Right lobe of liver (tissue), 6 donors: ENCODE data around the gene THAP8. TPM values are rescaled to one million over a fixed set of nuclear protein-coding genes. Genes with fewer than 3 reads are reported as not detected.

Source experiments
- ATAC-seq, 4 donors: fragments of 200-7000 bp; cut with Tn5 transposase; one replicate each; pipeline ENCODE4 v1.9.1; 2020; ENCODE audit warnings: mild to moderate bottlenecking in 4 of 4, moderate library complexity in 4 of 4
- DNase-seq, 3 donors: peaks; one replicate each; pipeline ENCODE4 v3.0.0-alpha.2; 2020
- H3K27ac ChIP-seq, 3 donors: fragments of 200-600 bp; one replicate each; pipeline ENCODE4 v1.8.0; 2022
- H3K27me3 ChIP-seq, 2 donors: fragments of 200-600 bp; one replicate each; pipeline ENCODE4 v1.8.0; 2022
- H3K36me3 ChIP-seq, 4 donors: fragments of 200-600 bp; sonication (generic) in 1 of 4; one replicate each; pipeline versions ENCODE4 v1.5.1 to v1.8.0; 2017 to 2022; ENCODE audit warnings: control low read depth in 1 of 4
- H3K4me1 ChIP-seq, 4 donors: fragments of 200-600 bp; sonication (generic) in 1 of 4; one replicate each; pipeline versions ENCODE4 v1.5.1 to v1.8.0; 2017 to 2022; ENCODE audit warnings: control low read depth in 1 of 4
- H3K4me3 ChIP-seq, 3 donors: fragments of 200-600 bp; one replicate each; pipeline ENCODE4 v1.8.0; 2022
- H3K9me3 ChIP-seq, 4 donors: fragments of 200-600 bp; sonication (generic) in 1 of 4; one replicate each; pipeline versions ENCODE4 v1.5.1 to v1.8.0; 2017 to 2022; ENCODE audit warnings: control low read depth in 1 of 4
- POLR2A ChIP-seq: fragments of 450-650 bp; IDR thresholded peaks from one replicate; pipeline ENCODE4 v1.6.1; 2017; ENCODE audit warnings: antibody characterized with exemption, mild to moderate bottlenecking
- WGBS: methylation state at CpG from one replicate; pipeline ENCODE4 v1.1.6; 2018; ENCODE audit warnings: low coverage, low lambda C conversion rate; ENCODE audit not compliant: insufficient coverage; ENCODE audit errors: missing lambda C conversion rate; 5-methylcytosine and 5-hydroxymethylcytosine counted together
- intact Hi-C, 2 donors: fragments of 100-400 bp; cut with DNase I; formaldehyde crosslinking; loops; one replicate each; pipeline versions ENCODE4 v1.11.2 to v1.14.1; 2022
- total RNA-seq, 6 experiments: library from RNA; depleted of rRNA in 2 of 6; stranded (reverse); fragments of >200 nt in 2 of 6; fragmentation: NEBNext Ultra II Directional in 3 of 6; extraction: Animal tissue kit (Norgen Biotek cat#: 25700) in 3 of 6; gene quantifications; one replicate each; pipeline versions ENCODE4 v1.1.0 to v1.2.4, GENCODE V29; 2016 to 2023
- TF ChIP-seq, protein P1 (sequence below), 4 donors: fragments of 200-600 bp in 3 of 4; fragments of 450-650 bp in 1 of 4; IDR thresholded peaks; one replicate each; pipeline versions ENCODE4 v1.5.1 to v1.8.0; 2016 to 2022; ENCODE audit warnings: antibody characterized with exemption in 4 of 4, mild to moderate bottlenecking in 2 of 4
- donor health status: DM: no; HTN: yes; CAD: no.
- donor health status: DM: no; HTN: no; CAD: no.
- donor health status: DM: no; HTN: no; CAD: no.
- donor health status: DM: no; HTN: yes; CAD: no.
- donor health status: DM: no; HTN: yes; CAD: no.

The THAP8 gene
- total RNA-seq, 6 experiments from 2014 or later = 2.5 to 9.0 (median 4.2) TPM

DNA sequence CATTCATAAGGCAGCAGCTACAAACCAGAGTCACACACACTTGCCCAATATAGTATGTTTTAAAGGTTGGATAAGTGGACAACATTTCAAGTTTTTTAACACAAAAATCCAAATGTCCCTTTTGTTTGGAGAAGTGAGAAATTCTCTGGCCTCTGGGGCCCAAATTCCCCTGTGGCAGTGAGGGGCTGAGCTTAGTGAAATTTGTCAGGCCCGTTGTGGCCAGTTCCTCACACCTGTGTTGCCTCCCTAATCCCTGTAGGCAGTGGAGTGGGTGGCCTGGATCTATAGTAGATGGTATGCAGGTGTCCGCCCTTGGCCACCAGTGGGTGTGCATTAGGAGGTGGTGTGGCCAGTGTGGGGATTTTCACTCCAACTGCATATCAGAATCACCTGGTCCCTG, 7.3 kb upstream of the THAP8 start:
- H3K4me1 ChIP-seq = peaks cover 0 to 13% (median 3%) of the 10 kb centered on the region in 4 donors
- WGBS = 80% methylated on average over 1 of the region's 2 CpGs

GRCh38 chr19:36060430-36060829, 6.3 kb upstream of the THAP8 start:
- no peak overlapping the region for H3K4me3 ChIP-seq
- ATAC-seq (peak; percentile 72 to 82 (median 80)), DNase-seq (peak in 2 of 3 donors; percentile 52 to 56)
- peaks cover 0 to 13% (median 3%) of the 10 kb centered on the region in 4 donors for H3K4me1 ChIP-seq
- H3K27me3 ChIP-seq = no peaks in the 10 kb centered on the region
- no peak overlapping the region for H3K27ac ChIP-seq
- intact Hi-C loops = loop anchor here in 1 of 2 donors (10.0 kb wide), 1 partner anchor 54 kb away; the partner anchor contains the start of genes OVOL3, POLR2I and TBCB
- TF ChIP-seq POLR2A = no peak
- TF ChIP-seq, protein P1, sequence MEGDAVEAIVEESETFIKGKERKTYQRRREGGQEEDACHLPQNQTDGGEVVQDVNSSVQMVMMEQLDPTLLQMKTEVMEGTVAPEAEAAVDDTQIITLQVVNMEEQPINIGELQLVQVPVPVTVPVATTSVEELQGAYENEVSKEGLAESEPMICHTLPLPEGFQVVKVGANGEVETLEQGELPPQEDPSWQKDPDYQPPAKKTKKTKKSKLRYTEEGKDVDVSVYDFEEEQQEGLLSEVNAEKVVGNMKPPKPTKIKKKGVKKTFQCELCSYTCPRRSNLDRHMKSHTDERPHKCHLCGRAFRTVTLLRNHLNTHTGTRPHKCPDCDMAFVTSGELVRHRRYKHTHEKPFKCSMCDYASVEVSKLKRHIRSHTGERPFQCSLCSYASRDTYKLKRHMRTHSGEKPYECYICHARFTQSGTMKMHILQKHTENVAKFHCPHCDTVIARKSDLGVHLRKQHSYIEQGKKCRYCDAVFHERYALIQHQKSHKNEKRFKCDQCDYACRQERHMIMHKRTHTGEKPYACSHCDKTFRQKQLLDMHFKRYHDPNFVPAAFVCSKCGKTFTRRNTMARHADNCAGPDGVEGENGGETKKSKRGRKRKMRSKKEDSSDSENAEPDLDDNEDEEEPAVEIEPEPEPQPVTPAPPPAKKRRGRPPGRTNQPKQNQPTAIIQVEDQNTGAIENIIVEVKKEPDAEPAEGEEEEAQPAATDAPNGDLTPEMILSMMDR (IDR thresholded peaks at IDR 0.05) = peak; percentile 42 to 55 (median 50)
- H3K9me3 ChIP-seq = no peaks in the 10 kb centered on the region
- no CpG with 5 or more reads among the region's 4 CpGs for WGBS
- H3K36me3 ChIP-seq = no peaks in the 10 kb centered on the region

More for the DNA sequence above, 7.3 kb upstream of the THAP8 start:
- DNase-seq (no peak), ATAC-seq (no peak)
- Histone ChIP-seq H3K4me3 (no peak overlapping the region), H3K27ac (no peak overlapping the region), H3K9me3 (no peaks in the 10 kb centered on the region), H3K27me3 (no peaks in the 10 kb centered on the region), H3K36me3 (no peaks in the 10 kb centered on the region)
- intact Hi-C loops = loop anchor here in 1 of 2 donors (10.0 kb wide), 1 partner anchor 53 kb away; the partner anchor contains the start of genes OVOL3, POLR2I and TBCB
- TF ChIP-seq, protein P1 (IDR thresholded peaks at IDR 0.05) = no peak
- TF ChIP-seq POLR2A = no peak

- Histone ChIP-seq H3K27me3 (no peaks in the 10 kb centered on the region), H3K36me3 (no peaks in the 10 kb centered on the region), H3K27ac (peak overlapping the region in 2 of 3 donors; percentile 10 to 29), H3K9me3 (no peaks in the 10 kb centered on the region), H3K4me1 (peaks cover 0 to 18% (median 3%) of the 10 kb centered on the region in 4 donors), H3K4me3 (no peak overlapping the region)
- TF ChIP-seq, protein P1 (IDR thresholded peaks at IDR 0.05) = no peak
- no peak for TF ChIP-seq POLR2A
- ATAC-seq (no peak), DNase-seq (no peak)
- 58% methylated on average over 6 of the region's 6 CpGs for WGBS
- intact Hi-C loops = no loop called here
These were observed 5.3 kb upstream of the THAP8 start for GRCh38 chr19:36059180-36059910.

DNA sequence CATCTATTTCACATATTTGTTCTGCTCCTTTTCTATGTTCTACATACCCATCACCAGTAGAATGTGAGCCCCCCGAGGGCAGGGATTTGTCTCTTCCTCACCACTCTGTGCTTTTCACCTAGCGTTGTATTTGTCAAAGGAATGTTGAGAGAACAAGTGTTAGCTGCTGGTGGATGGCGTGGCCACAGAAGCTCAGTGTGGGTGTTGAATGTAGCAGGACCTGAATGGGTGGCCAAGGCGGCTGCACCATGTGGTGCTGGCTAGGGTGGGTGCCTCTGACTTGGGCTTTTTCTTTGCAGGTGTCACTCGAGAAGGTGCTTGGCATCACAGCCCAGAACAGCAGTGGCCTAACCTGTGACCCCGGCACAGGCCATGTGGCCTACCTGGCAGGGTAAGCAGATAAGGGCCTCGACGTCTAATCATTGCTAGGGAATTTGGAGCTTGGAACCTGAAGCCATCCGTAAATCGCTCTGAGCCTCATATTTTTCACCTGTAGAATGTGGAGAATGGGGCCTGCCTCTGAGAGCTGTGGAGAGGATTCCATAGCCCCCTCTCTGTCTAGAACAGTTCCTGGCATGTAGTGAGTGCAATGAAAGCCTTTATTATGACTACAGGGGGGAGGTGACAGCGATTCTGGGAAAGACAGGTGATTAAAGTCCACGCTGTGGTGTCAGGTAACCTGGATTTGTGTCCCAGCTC, 4.5 kb upstream of the THAP8 start:
- TF ChIP-seq, protein P1 (IDR thresholded peaks at IDR 0.05) = no peak
- TF ChIP-seq POLR2A = no peak
- ATAC-seq (peak in 1 of 4 donors; percentile 4), DNase-seq (peak; percentile 35 to 66 (median 65))
- no peak overlapping the region for H3K4me3 ChIP-seq
- H3K9me3 ChIP-seq = no peaks in the 10 kb centered on the region
- no peaks in the 10 kb centered on the region for H3K27me3 ChIP-seq
- H3K36me3 ChIP-seq = no peaks in the 10 kb centered on the region
- intact Hi-C loops = no loop called here
- 57% methylated on average over 9 of the region's 12 CpGs for WGBS
- H3K27ac ChIP-seq = peak overlapping the region in 2 of 3 donors; percentile 10 to 29
- H3K4me1 ChIP-seq = peaks cover 0 to 18% (median 3%) of the 10 kb centered on the region in 4 donors
